ENCODE results near the gene AQP5. TPM values are rescaled to one million over a fixed set of nuclear protein-coding genes. Genes with fewer than 3 reads are reported as not detected.
A peak's percentile ranks its signal among the peaks of the same experiment; 100 is the strongest.

Gene AQP5
- total RNA-seq, 1 experiment from 2014 or later, result not detected

DNA sequence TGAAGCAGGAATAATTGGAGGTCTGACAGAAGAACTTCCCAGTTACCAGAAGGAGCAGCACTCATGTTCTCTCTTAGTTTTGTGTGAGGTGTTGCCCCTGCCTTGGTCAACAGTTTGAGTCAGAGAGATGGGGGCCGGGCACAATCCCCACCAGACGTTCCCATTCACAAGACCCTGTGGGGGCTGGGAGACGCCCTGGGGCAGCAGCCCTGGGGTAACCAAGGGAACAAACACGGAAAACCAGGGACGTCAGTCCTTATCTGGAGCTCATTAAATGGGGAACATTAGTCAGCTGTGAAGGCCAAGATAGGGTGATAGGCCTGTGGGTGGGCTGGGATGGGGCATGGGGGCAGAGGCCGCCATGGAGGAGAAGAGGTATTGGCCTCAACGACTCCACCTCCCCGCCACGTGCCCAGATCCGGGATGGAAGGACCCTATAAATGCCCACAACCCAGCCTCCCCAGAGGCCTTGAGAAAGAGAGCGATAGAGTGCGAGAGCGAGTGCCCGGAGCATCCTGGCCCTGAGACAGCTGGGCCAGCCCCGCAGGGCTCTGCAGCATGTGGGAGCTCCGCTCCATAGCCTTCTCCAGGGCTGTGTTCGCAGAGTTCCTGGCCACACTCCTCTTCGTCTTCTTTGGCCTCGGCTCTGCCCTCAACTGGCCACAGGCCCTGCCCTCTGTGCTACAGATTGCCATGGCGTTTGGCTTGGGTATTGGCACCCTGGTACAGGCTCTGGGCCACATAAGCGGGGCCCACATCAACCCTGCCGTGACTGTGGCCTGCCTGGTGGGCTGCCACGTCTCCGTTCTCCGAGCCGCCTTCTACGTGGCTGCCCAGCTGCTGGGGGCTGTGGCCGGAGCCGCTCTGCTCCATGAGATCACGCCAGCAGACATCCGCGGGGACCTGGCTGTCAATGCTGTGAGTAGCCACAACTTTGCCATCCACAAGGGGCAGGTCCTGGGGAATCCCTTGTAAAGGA, 11.1 kb upstream of the AQP5 start, which contains the start of gene AQP2:
Gene AQP2, plus strand, starts transcription at position 465 of the 979 bp plus-strand sequence. Its CDS starts 94 bp downstream, at position 559.
- H3K4me3 ChIP-seq, result no peak within 1 kb of the TSS
- no peaks in the 10 kb centered on the region for H3K36me3 ChIP-seq
- no peak for DNase-seq (ENCODE audit: low read depth in 1 of 2, low spot score in 2 of 2)
- H3K27me3 ChIP-seq (replicated peaks), result no peaks in the 10 kb centered on the region
- H3K9me3 ChIP-seq (replicated peaks), result no peaks in the 10 kb centered on the region
- H3K27ac ChIP-seq, result no peak within 1 kb of the TSS
- H3K4me1 ChIP-seq (replicated peaks), result no peaks in the 10 kb centered on the region

DNA sequence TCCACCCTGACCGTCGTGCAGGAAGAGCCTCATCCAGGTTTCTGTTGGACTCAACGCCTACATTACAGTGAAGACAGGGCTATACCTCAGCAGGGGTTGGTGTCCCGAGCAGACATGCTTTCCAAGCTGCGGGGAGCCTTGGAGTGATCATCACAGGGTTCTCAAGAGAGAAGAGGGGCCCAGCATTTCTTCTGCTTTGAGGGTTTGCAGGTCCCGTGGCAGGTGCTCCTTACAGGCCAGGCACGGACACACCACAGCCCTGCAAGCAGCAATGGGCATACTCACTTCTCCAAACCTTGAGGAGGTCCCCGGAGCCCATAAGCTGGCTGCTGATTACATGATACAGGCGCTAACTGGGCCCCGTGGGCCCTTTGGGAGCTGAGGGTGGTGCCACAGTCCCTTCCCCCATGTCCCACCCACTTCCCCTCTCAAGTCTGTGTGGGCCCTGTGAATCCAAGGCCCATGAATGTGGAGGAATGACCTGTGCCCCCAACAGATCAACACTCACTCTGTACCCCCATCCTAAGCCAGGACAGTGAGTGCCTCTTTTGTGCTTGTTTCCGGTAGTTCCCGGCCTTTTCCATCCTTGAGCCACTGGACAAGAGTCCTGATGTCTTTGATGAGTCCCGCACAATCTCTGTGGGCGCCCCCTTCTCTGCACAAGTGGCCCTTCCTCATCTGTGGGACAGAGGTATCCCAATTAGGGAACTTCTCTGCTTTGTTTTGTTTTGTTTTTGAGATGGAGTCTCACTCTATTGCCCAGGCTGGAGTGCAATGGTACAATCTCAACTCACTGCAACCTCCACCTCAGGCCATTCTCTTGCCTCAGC, 10.0 kb upstream of the AQP5 start:
- Histone ChIP-seq H3K9me3 (replicated peaks) (no peaks in the 10 kb centered on the region), H3K27ac (no peak overlapping the region), H3K36me3 (no peaks in the 10 kb centered on the region), H3K4me1 (replicated peaks) (no peaks in the 10 kb centered on the region), H3K27me3 (replicated peaks) (no peaks in the 10 kb centered on the region), H3K4me3 (no peak overlapping the region)
- DNase-seq (ENCODE audit: low read depth in 1 of 2, low spot score in 2 of 2), result no peak

DNA sequence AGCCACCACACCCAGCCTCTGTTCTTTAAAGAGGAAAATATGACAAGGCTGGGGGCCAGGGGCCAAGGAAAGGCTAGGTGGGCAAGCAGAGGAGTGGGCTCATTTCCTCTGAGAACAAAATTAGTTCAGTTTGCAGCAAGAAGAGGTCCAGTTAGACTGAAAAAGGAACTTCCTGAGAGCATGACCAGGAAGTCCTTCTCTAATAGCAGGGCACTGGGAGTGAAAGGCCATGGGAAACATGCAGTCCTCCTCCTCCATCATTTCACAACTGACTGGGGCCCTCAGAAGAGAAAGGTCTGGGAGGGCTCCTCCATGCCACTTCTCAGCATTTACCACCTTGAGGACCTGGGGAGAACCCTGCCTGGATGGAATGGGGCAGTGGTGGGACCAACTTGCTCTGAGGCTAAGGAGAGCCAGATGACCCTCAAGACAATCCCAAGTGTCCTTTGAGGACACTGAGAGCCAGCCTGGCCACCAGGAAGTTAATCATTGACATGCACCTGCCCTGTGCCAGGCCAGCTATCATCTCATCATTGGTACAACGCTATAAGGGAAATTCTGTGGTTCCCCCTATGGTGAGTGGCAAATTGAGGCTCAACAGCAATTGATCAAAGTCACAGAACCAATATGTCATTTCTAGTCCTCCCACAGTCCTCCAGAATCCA, 9.1 kb upstream of the AQP5 start:
- Histone ChIP-seq H3K4me3 (no peak overlapping the region), H3K9me3 (replicated peaks) (no peaks in the 10 kb centered on the region), H3K36me3 (no peaks in the 10 kb centered on the region), H3K4me1 (replicated peaks) (no peaks in the 10 kb centered on the region), H3K27ac (no peak overlapping the region), H3K27me3 (replicated peaks) (no peaks in the 10 kb centered on the region)
- no peak for DNase-seq (ENCODE audit: low read depth in 1 of 2, low spot score in 2 of 2)

DNA sequence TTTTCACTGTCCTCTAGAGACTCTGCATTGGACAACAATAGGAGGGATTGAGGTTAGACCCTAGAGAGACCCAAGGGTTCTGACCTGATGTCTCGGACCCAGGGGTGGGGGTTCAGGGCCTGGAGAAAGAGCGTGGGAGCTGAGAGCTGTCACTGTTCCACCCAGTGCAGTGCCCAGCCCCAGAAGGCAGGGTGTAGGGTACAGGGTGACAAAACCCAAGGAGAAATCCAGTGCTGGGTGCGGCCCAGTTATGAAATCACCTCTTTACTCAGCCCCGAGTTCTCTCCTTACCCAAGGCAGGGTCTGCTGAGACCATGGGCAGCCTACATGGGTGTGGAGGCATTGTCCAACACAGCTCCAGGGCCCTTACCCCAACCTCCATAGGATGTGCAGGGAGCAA, 8.5 kb upstream of the AQP5 start:
- Histone ChIP-seq H3K36me3 (no peaks in the 10 kb centered on the region), H3K27me3 (replicated peaks) (no peaks in the 10 kb centered on the region)

DNA sequence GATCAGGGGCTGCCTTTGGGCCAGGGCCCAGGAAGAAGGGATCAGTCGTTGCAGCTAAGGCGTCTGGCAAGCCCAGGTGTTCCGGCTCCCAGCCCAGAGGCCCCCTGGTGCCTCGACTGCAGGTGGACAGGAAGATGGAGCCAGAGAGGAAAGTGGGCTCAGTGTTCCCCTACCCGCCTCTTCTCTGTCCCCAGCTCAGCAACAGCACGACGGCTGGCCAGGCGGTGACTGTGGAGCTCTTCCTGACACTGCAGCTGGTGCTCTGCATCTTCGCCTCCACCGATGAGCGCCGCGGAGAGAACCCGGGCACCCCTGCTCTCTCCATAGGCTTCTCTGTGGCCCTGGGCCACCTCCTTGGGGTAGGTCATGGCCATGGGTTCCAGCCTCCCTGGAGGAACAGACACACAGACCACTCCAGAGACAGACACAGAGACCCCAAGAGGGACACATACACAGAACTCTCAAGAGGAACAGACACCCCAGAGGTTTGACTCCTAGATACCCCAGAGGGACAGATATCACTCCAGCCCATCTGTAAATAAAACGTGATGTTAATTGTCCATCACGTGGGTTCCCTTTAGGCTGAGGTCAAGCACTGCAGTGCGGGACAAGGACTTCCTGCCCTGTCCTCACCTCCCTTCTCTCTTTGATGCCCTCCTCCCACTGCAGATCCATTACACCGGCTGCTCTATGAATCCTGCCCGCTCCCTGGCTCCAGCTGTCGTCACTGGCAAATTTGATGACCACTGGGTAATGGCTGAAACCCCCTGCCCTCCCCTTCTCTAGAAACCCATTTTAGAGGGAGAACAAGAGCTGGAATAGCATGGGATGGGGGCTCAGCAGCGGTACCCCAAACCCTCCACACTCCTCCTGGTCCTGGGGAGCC, 7.5 kb upstream of the AQP5 start:
- H3K27me3 ChIP-seq (replicated peaks), result no peaks in the 10 kb centered on the region
- no peak for DNase-seq (ENCODE audit: low read depth in 1 of 2, low spot score in 2 of 2)
- no peak overlapping the region for H3K4me3 ChIP-seq
- no peaks in the 10 kb centered on the region for H3K36me3 ChIP-seq
- no peaks in the 10 kb centered on the region for H3K9me3 ChIP-seq (replicated peaks)
- H3K27ac ChIP-seq, result no peak overlapping the region
- peaks cover under 1% of the 10 kb centered on the region; the same call in 1 of the 2 replicates for H3K4me1 ChIP-seq (replicated peaks)

More for the DNA sequence above, 8.5 kb upstream of the AQP5 start:
- no peak for DNase-seq (ENCODE audit: low read depth in 1 of 2, low spot score in 2 of 2)
- Histone ChIP-seq H3K27ac (no peak overlapping the region), H3K4me1 (replicated peaks) (no peaks in the 10 kb centered on the region), H3K4me3 (no peak overlapping the region), H3K9me3 (replicated peaks) (no peaks in the 10 kb centered on the region)

DNA sequence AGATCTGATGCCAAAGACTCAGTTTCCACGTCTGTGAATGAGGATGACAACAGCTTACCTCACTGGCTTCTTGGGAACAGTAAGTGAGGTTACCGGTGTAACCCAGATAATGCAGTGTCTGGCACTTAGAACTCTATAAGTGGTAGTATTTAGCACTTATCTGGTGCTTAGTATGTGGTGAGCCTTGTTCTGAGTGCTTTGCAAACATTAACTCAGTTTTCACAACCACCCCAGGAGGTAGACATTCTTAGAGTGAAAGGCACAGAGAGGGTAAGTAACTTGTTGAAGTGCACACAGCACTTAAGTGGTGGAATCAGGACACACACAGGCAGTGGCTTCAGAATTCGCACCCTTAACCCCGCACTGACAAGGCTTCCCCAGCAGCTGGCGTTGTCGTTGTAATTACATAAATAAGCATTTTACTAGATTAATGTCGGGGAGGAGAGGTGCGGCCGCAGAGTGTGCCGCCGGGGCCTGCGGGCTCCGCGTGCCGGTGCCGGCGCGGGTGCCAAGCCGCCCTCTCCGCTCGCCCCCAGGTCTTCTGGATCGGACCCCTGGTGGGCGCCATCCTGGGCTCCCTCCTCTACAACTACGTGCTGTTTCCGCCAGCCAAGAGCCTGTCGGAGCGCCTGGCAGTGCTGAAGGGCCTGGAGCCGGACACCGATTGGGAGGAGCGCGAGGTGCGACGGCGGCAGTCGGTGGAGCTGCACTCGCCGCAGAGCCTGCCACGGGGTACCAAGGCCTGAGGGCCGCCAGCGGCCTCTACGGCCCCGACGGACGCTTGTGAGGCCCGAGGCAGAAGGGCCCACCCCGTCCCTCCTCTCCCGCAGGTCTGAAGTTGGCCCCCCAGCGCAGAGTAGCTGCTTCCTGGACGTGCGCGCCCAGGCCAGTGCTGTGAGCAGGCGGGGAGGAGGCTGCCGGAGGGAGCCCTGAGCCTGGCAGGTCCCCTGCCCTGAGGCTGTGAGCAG, 6.5 kb upstream of the AQP5 start:
- Histone ChIP-seq H3K27me3 (replicated peaks) (no peaks in the 10 kb centered on the region; the same call in 1 of the 2 replicates), H3K4me1 (replicated peaks) (peaks cover 10% of the 10 kb centered on the region), H3K9me3 (replicated peaks) (no peaks in the 10 kb centered on the region), H3K4me3 (no peak overlapping the region), H3K36me3 (no peaks in the 10 kb centered on the region), H3K27ac (no peak overlapping the region)
- no peak for DNase-seq (ENCODE audit: low read depth in 1 of 2, low spot score in 2 of 2)

DNA sequence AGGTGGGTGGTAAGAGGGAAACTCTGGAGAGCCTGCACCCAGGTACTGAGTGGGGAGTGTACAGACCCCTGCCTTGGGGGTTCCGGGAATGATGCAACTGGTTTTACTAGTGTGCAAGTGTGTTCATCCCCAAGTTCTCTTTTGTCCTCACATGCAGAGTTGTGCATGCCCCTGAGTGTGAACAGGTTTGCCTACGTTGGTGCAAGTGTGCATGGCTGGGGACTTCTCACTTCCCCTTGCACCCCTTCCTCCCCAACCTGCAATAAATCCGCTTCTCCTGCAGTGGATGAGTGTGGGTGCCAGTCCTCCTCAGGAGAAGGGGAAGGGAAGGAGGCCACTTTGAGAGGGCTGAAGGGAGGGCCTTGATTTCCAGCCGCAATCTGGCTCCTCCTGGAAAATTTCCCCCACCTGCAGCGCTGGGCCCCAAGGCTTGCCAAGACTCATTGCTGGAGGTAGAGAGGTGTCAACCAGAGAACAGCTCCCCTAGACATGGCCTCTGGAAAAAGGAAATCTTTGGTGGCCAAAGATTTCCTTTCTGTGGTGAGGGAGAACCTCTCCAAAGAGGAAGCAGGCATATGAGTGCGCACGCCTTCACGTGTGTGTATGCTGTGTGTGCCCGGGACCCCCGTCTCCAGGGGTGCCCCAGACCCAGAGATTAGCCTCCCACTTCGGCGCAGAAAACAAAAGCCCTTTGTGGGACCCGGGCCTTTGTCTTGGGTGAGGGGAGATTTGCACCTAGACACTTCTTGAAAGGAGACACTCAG, 5.6 kb upstream of the AQP5 start:
- Histone ChIP-seq H3K9me3 (replicated peaks) (no peaks in the 10 kb centered on the region), H3K27ac (no peak overlapping the region), H3K4me1 (replicated peaks) (peaks cover 11% of the 10 kb centered on the region), H3K27me3 (replicated peaks) (peaks cover 7% of the 10 kb centered on the region; the same call in 1 of the 2 replicates), H3K36me3 (no peaks in the 10 kb centered on the region), H3K4me3 (no peak overlapping the region)
- DNase-seq (ENCODE audit: low read depth in 1 of 2, low spot score in 2 of 2), result no peak

DNA sequence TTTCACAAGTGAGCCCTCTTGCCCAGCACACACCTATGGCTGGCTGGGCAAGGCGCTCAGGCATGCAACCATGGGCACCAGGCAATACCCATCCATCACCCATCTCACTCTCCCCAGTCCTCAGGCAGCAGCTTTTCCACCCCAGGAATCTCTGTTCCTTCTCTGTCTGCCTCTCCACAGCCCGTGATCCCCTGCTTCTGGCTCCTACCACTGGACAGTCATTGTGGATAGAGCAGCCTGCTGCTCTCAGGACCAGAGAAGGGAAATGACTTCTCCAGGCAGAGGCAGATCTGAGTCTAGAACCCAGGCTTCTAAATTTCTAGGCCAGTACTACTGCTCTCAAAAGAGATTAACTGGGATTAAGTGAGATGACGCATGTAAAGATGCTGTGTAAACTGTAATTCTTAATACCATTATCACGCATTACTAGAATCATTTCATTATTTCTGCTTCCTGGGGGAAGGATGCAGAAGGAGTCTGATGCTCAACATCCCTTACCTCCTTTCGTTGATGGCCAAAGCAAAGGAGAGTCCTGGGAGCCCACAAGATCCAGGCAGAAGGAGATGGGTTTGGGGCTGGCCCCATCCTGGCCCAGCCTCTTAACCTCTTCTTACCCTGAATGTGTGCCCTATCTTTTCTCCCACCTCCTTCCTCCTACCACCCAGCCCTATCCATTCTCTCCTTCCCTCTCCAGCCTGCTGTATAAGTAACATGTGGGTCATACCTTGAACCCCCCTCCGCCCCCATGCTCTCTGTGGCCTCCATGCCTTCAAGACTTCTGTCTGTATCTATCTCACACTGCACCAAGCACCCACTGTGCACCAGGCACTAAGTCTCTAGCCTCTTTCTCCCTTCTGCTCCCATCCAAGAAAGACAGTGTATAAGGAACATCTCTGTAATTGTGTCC, 4.8 kb upstream of the AQP5 start:
- H3K4me3 ChIP-seq, result no peak overlapping the region
- DNase-seq (ENCODE audit: low read depth in 1 of 2, low spot score in 2 of 2), result no peak
- H3K27ac ChIP-seq, result no peak overlapping the region
- H3K36me3 ChIP-seq, result no peaks in the 10 kb centered on the region
- H3K4me1 ChIP-seq (replicated peaks), result peaks cover 14% of the 10 kb centered on the region
- peaks cover 12% of the 10 kb centered on the region; the same call in 1 of the 2 replicates for H3K27me3 ChIP-seq (replicated peaks)
- H3K9me3 ChIP-seq (replicated peaks), result no peaks in the 10 kb centered on the region

DNA sequence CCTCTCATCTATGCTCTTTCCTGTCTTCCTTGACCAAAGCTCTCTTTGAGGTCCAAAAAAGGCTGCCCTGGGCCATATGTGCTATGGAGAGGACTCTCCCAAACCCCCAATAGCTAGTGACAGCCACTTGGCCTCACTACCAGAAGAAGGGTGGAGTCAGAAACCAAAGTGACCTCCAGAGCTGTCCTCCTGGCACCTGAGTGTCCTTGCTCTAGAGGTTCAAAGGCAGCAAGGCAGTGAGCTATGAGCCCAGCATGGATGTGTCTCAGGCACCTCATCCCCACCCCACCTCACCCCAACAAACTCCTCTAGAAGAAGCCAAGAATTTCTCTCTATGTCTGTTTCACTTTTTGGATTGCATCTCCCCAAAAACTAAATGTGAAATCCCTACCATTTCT, 4.1 kb upstream of the AQP5 start:
- no peak for DNase-seq (ENCODE audit: low read depth in 1 of 2, low spot score in 2 of 2)
- H3K4me3 ChIP-seq, result no peak overlapping the region
- H3K4me1 ChIP-seq (replicated peaks), result peaks cover 14% of the 10 kb centered on the region
- H3K27me3 ChIP-seq (replicated peaks), result peaks cover 15% of the 10 kb centered on the region; the same call in 1 of the 2 replicates
- no peak overlapping the region for H3K27ac ChIP-seq
- no peaks in the 10 kb centered on the region for H3K9me3 ChIP-seq (replicated peaks)
- no peaks in the 10 kb centered on the region for H3K36me3 ChIP-seq

DNA sequence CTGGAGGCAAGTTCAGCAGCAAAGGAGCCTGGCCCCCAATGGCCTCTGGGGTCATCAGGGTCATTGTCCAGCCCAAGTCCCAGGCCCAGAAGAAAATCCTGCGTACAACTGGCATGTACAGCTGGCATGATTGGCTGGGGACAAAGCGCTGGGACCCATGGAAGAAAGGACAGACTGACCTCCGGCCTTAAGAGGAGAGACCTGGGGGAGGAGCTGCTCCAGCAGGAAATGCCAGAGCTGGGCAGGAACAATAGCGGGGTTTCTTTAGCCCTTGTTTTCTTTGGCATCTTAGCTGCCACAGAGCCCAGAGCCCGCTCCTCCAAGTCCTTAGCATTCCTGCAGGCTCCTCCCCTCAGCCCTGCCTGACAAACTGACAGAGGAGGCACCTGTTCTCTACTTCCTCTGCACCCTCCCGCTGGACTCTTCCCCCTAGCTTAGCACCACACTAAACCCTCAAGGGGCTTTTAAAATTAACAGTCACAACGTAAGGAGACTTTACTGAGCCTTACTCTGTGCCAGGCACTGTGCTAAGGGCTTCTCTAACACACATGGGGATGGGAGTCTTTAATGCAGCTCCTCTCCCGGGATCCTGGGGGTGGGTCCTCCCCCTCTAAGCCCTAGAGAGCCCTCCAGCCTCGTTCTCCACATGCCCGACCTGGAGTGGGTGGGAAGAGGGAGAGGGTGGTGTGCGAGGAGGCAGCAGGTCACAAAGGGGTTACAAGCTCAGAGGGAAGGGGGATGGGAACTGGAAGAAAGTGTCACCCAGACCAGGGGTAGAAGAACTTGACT, 1.8 kb upstream of the AQP5 start:
- H3K9me3 ChIP-seq (replicated peaks), result no peaks in the 10 kb centered on the region
- H3K4me3 ChIP-seq, result no peak overlapping the region
- H3K36me3 ChIP-seq, result no peaks in the 10 kb centered on the region
- H3K27me3 ChIP-seq (replicated peaks), result peaks cover 18% of the 10 kb centered on the region; the same call in 1 of the 2 replicates
- DNase-seq (ENCODE audit: low read depth in 1 of 2, low spot score in 2 of 2), result peak; percentile 48 to 68
- peaks cover 14% of the 10 kb centered on the region for H3K4me1 ChIP-seq (replicated peaks)
- no peak overlapping the region for H3K27ac ChIP-seq
